HG02938 (cell line): Measurements from ENCODE around the gene CDC42BPG.

Experiments used
- ATAC-seq: cut with Tn5 transposase; IDR thresholded peaks from one replicate; pipeline ENCODE4 v1.9.1; 2021; ENCODE audit warnings: mild to moderate bottlenecking, moderate library complexity; ENCODE audit not compliant: unreplicated experiment

Gene CDC42BPG

GRCh38 chr11:64844330-64845128 is at the start of gene CDC42BPG:
Gene CDC42BPG, minus strand, starts transcription at chr11:64844653. Its CDS starts 84 bp downstream, at chr11:64844569.
- no peak for ATAC-seq

- ATAC-seq: no peak
These were observed 49.0 kb upstream of the CDC42BPG start for GRCh38 chr11:64893194-64894069.

DNA sequence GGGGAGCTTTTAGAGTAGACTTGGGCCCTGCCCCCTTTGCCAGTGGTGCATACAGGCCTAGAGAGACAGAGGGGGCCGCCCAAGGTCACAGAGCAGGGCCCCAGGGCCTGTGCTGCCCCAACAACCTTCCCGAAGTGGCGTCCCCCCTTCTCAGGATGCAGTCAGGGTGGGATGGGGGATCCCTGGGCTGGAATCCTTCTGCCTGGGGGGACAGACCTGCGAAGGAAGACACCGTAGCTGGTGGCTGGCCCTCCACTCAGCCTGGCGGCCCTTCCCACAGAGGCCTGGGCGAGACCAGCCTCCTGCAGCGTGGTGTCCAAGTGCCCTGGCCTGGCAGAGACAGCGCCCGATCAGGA is 48.4 kb upstream of the CDC42BPG start:
- no peak for ATAC-seq

GRCh38 chr11:64892411-64892831 is 48.0 kb upstream of the CDC42BPG start:
- ATAC-seq: no peak

- ATAC-seq: no peak
These were observed 47.4 kb upstream of the CDC42BPG start for GRCh38 chr11:64891880-64892279.

DNA sequence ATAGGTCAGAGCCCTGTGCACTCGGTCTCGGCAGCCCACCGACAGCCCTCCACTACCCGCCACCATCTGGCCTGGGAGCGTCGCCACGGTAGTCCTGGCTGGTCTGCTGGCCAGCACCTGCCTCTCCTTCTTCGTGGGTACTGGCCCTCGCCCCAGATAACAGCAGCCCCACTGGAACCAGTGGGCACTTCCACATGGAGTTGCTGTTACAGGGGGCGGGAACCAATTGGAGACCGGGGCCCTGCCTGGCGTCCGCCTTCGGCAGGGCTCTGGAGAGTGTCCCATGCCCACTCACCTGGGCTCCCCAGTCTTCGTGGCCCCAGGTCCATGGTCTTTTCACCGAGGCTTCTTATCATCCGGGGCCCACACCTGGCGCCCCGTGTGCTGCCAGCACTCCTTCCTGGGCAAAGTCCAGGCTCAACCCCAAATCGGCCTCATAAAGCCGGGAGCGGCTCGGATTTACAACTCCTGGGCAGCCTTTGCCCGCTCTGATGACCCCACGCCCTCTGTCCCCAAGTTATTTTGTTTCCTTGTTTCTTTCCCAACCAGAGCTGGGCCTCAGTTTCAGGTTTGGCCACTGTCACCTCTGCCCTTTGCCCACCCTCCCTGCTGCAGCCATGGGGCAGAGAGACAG is 46.9 kb upstream of the CDC42BPG start:
- ATAC-seq: no peak

DNA sequence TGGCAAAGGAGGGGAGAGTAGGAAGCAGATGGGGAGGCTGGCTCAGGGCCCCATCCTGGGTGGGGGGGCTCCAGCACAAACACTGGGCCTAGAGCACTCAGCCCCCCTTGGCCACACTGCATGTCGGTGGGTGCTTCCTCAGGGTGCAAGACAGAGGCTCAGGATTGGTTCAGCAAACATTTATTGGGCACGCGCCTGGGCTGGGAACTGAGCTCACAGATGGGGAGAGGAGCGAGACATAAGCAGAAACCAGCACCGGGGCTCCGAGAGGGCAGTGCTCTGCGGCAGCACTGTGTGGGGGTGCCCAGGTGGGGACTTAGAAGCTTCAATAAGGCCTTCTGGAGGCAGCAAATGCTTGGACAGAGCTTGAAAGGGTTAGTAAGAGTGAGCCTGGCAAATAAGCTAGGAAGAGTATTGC is 46.1 kb upstream of the CDC42BPG start:
- no peak for ATAC-seq

DNA sequence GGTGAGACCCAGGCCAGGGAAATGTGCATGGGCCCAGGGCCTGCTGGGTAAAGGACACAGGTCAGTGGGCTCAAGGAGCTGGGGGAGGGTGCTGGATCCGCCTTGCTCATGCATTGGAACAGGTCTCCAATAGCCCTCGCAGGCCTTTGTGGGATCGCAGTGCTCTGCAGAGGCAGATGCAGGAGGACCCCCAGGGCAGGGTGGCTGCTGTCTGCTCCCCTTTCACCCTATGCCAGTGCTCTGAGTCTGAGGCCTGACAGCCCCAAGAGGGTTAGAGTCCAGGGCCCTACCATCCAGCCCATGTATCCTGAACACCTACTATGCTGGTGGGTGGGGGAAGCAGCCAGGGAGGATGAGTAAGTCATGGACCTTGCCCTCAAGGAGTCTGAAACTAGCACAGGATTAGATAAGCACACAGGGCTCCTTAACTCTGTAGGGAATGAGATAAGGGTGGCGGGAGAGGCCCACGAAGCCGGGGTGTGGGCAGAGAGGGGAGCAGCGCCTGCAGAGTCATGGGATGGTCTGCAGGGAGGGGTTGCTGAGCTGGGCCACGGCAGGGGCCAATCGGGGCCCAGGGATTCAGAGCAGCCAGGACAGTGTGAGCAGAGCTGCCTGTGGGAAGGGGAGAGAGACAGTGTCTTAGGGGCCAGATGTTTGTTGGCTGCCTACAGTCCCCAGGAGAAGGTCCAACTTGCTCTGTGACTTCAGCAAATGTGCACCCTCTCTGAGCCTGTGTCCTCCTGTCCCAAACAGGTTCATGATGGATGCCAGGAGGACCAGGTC is 44.5 kb upstream of the CDC42BPG start:
- no peak for ATAC-seq

GRCh38 chr11:64888406-64888728 is 43.9 kb upstream of the CDC42BPG start:
- ATAC-seq: no peak

DNA sequence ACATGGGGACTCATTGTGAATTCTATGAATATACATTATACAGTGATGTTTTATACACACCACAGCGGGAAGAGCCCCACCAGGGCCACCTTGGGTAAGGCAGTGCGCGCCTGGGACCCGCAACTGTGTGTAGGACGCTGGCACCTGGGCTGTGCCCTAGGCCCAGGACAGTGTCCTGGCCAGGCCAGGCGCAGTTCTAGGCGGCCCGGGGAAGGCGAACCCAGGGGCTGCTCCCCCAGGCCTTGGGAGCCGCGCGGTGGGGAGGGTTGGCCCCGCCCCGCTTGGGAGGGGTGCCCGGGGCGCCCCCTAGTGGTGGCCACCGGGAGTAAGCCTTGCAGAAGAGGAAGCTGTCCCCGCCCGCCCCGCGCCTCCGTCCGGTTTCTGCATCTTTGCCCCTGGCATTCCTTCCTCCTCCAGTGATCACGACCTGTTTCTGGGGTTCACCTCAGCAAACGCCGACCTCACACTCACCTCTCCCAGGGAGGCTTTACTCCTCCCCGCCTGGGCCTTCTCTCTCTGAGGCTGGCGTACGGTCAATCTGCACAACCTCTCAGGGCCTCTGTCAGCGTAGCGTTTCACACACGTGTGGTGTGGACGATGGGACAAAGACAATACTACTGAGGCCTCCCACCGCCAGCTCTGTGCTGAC is 43.4 kb upstream of the CDC42BPG start:
- ATAC-seq: no peak

- no peak for ATAC-seq
These were observed 42.8 kb upstream of the CDC42BPG start for GRCh38 chr11:64887234-64887756.

DNA sequence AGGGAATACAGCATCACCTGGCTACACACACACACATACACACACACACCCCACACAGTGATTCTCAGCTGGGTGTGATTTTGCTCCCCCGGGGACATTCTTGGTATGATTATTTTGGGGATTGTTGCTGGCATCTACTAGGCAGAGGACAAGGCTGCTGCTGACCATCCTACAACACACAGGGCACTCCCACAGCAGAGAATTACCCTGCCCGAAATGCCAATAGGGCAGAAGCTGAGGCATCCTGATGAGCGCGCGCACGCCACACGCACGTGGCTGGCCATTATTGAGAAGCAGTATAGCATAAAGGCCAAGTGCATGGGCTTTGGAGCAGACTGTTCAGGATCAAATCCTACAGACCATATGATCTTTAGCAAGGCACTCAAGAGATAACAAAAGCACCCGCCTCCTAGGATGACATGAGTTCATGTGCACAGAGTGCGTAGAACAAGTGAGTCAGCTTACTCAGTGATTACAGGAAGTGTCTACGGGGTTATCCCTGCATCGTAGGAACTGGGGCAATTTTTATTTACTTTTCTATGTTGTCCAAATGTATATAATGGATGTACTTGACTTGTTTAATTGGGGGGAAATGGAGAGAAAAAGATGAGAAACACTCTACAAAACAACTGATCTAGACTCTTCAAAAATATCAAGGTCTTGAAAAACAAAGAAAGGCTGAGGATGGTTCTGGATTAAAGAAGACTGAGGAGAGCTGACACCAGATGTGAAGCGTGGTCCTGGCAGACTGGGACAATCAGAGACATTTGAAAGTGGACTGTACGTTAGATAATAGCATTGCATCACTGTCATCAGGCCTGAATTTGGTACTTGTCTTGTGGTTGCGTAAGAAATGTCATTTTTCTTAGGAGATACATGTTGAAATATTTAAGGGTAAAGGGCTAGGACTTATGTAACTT is 41.2 kb upstream of the CDC42BPG start:
- no peak for ATAC-seq

DNA sequence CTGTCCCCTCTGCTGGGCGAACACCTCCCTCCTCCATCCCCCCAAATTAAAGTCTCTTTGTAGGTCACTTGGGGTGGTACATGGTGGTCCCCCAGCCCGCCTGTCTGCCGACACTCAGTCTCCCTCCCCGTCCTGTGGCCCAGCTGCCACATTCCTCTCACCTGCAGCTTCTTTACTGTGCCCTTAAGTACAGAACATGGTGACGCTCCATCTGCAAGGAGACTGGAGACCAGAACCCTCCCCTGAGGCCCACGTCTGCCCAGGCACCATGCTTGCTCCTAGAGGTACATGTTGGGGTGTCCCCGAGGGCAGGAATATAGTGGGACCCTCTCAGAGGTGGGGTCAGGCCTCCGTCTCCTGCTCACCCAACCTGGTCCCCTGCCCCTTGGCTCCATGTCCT is 39.6 kb upstream of the CDC42BPG start:
- ATAC-seq: no peak

DNA sequence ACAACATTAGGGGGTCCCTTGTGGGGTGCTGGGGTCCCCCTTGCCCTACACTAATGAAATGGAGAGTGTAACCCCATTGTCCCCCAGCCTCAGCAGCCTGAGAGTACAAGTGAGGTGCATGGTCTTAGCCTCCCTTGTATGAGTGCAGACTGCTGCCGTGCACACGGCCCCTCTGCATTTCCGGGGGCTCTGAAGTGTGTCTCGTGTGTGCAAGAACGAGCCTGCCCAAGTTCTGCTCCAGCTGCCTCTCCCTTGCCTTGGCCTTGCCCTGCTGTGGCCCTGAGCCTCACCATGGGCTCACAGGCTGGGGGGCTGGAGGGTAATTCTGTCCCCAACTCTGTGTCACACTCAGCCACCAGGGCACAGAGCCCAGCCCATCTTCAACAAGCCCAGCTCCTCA is 39.1 kb upstream of the CDC42BPG start:
- ATAC-seq: no peak

- no peak for ATAC-seq
These were observed 37.8 kb upstream of the CDC42BPG start for GRCh38 chr11:64882243-64882642.

GRCh38 chr11:64881476-64881875 is 37.0 kb upstream of the CDC42BPG start:
- no peak for ATAC-seq

GRCh38 chr11:64880240-64881001 is 36.0 kb upstream of the CDC42BPG start:
- no peak for ATAC-seq

- ATAC-seq: no peak
These were observed 34.9 kb upstream of the CDC42BPG start for GRCh38 chr11:64879244-64879900.
